ENCODE results near the gene APOL2.
"Not testable (repeated sequence)": the region's sequence is repeated elsewhere in the genome, so short reads cannot be mapped to it uniquely, and the experiment has no call there.

GRCh38 chr22:36231051-36231450 is 8.3 kb downstream of the APOL2 start:
- TF ChIP-seq POLR2A, POLR2AphosphoS5, TAF1 (IDR thresholded peaks at IDR 0.05; ENCODE audit: low read depth, low read length): not testable (repeated sequence)
